Stimulated activated CD8-positive, alpha-beta memory T cell treated with anti-CD3 and anti-CD28 coated beads, Interleukin-4, amount 100 ng/mL, for 24 hours (primary cell): ENCODE data around the gene NR2F1-AS1.
A peak's percentile ranks its signal among the peaks of the same experiment; 100 is the strongest.

Experiments used
- DNase-seq: peaks from one replicate; pipeline ENCODE4 v3.0.0-alpha.2; 2020; ENCODE audit warnings: low read depth

Gene NR2F1-AS1

DNA sequence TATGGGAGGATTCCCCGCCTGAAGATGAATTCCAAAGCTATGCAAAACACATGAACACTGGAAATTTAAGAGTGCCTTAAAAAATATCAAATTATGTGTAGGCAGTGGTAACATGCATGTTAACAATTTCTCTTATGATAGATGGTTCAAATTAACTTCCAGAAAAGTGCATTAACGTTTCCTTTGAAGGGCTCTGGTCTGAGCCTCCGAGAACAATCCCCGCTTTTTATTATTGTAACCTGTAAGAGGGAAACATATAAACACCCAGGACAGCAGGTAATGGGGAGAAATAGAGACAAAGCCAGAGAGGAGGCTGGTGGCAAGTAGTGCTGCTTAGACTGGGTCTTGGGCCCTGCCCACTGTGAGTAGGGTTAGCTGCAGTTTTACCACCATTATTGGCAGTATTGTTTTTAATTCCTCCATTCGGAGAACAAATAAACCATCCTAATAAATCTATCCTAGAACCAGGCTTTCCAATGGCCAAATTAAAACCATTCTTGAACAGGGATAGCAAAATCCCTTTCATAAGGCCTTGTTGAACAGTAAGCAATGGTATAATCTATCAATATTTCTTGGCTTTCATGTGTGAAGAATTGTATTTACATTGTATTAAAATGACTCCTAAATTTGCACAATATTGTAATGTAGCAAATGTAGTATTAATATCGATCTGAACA, 8.3 kb upstream of the NR2F1-AS1 start:
- DNase-seq = no peak

DNA sequence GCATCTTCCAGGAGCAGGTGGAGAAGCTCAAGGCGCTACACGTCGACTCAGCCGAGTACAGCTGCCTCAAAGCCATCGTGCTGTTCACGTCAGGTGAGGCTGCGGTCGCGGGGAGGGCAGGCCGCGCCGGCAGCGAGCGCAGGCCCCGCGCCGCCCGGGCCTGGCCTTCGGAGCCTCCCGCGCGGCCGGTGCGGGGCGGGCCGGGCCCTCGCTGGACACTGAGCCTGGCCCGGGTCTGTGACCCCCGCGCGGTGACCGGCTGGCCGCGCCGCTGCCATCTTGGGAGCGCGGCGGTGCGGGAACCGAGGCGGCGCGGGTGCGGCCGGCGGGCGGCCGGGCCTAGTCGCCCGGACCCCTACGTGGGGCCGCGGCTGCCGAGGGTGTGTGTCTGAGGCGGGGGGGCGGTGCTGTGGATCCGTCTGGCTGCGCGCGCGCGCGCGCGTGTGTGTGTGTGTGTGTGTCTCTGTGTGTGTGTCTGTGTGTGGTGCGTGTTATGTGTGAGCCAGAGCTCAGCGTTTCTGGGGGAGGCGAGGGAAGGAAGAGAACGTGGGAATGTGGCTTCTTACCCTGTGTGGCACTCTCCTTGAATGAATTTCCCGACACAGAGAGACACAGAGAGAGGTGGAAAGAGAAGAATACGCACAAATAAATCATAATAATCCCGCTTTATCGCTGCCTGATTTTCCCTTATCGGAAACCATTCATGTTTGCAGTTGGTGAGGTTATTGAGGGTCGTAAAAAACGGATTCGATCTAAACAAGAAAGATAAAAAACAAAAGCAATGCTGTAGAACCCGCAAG, 7.5 kb upstream of the NR2F1-AS1 start:
- DNase-seq = no peak

DNA sequence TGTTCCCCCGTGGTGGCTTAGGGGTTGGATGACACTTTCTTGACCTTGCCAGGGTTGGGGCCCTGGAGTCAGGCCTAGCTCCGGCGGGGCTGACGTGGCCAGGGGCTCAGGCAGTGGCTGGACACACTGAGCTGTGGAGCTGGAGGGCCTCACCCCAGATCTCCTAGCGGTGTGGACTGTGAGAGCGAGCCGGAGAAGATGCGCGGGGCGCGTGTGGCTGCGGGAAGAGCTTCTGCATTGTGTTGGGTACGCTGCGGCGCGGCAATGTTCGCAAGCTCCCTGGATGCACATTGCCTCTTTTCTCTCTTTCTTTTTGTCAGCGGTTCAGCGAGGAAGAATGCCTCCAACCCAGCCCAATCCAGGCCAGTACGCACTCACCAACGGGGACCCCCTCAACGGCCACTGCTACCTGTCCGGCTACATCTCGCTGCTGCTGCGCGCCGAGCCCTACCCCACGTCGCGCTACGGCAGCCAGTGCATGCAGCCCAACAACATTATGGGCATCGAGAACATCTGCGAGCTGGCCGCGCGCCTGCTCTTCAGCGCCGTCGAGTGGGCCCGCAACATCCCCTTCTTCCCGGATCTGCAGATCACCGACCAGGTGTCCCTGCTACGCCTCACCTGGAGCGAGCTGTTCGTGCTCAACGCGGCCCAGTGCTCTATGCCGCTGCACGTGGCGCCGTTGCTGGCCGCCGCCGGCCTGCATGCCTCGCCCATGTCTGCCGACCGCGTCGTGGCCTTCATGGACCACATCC, 6.8 kb upstream of the NR2F1-AS1 start:
- DNase-seq = no peak

DNA sequence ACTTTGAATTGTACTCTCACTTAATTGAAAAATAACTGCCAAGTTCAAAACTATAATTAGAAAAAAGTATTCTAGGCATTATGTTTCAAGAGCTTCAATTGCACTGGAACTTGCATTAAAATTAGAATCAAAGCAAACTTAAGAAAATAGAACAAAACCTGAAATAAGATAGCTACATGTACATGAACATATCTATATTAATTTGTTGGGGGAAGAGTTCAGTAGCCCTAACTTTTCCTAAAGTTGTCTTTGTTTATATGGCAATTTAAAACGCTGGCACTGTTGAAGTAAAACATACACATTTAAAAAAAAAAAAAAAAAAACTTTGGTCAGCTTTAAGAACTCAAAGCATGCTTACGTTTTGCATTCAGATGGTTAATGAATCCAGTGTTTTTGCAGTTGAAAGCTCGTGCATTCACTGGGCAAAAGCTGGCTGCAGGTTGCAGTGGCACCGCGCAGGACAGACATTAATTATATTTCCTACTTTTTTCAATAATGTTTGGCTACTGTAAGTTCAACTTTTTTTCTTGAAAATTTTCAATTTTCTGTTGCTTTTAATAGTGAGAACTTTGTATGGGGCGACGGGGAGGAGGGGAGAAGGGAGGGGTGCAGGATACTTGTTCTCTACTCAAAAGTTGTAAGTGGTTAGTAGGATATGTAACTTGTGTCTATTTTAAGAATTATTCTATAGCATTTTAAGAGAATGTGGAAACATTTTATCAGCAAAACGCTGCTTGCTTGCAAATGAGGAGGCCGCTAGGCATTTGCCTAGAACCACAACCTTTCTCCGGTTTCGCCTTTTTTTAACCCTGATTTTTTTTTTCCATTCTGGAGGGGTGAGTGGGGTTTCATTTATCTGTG, 5.9 kb upstream of the NR2F1-AS1 start:
- DNase-seq = no peak

DNA sequence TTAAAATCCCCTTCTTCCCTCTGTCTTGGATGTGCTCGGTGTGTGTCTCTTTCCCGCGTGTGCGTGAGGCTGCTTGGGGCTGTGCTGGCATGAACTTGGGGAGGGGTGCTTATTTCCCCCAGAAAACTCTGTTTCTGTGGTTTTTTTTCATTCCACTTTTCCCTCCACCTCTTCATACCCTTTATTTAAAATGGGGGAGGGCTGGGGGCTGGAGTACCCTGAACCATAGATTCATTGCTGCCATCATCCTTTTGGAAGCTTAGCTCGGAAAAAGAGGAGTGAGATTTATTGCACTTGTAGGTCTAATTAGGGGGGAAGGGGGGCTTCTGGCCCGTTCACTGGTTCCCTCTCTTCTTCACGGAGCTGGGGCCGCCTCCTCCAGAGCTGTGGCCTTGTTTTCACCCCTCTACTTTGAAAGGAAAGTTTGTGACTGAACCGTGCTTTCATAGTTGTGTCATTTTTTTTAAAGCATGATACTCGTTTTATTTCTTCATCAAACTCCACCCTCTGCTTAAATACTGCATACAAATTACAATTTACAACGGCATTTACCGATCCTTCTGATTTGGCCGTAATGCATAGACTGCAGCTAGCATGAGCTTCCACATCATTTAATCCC, 4.9 kb upstream of the NR2F1-AS1 start:
- no peak for DNase-seq

DNA sequence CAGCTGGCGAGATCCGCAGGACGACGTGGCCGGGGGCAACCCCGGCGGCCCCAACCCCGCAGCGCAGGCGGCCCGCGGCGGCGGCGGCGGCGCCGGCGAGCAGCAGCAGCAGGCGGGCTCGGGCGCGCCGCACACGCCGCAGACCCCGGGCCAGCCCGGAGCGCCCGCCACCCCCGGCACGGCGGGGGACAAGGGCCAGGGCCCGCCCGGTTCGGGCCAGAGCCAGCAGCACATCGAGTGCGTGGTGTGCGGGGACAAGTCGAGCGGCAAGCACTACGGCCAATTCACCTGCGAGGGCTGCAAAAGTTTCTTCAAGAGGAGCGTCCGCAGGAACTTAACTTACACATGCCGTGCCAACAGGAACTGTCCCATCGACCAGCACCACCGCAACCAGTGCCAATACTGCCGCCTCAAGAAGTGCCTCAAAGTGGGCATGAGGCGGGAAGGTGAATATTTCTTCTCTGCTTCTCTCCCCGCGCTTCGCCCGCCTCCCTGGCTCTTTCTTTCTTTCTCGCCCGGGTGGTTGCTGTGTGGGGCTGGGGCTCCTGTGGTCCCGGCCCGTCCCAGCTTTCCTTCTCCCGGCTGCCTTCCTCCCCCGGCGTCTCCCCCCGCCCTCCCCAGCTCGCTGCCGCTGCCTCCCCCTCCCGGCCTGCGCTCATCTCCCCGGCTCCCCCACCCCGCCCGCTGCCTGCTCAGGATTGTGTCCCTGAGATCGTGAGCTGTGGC, 4.2 kb upstream of the NR2F1-AS1 start:
- no peak for DNase-seq

DNA sequence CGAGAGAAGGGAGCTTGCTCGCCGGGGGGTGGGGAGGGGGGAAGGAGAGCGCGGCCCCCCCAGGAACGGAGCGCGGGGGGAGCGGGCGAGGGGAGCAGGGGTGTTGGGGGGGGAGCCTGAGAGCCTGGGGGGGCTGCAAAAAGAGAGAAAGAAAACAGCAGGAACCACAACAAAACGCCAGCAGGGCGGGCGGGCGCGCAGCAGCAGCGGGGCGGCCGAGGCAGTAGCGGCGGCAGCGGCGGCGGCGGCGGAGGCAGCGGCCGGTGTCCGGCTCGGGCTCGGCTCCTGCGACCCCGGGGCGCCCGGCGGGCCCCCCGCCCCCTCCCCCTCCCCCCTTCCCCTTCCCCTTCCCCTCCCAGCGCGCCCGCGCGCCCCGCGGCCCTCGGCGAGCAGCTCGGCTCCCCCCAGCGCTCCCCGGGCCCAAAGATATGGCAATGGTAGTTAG, 3.6 kb upstream of the NR2F1-AS1 start:
- DNase-seq = no peak

DNA sequence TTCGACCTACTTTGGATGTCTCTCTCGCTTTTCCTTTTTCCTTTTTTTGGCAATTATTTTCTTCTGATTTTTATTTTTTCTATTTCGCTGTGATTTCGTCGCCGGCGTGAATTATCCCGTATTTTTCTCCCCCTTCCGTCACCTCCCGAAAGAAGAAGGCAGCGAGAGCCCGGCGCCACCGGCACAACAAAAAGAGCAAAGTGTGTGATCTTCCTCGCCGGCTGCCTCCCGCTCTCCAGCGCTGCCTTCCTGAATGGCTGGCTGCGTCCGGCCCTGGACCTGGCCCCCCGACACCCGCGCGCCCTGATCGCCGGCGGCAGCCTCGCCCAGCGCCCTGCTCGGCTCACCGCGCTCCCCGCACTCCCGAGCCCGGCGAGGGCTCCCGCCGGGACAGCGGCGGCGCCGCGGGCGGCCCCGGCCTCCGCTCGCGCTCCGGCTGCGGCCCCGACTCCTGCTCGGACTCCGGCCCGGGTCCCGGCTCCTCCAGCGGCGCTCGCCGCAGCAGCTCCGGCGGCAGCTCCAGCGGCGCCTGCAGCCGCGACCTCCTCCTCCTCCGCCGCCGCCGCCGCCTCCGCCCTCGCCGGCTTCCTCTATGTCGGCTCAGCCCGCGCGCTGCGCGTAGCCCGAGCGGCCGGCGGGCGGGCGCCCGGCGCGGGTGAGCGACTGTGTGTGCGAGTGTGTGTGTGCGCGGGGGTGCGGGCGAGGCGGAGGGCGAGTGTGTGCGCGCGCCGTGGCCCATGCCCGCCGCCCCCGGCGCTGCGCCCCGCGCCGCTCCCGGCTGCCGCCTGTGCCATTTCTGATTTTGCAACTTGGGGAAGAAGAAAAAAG, 3.0 kb upstream of the NR2F1-AS1 start:
- DNase-seq = peak; percentile 24

DNA sequence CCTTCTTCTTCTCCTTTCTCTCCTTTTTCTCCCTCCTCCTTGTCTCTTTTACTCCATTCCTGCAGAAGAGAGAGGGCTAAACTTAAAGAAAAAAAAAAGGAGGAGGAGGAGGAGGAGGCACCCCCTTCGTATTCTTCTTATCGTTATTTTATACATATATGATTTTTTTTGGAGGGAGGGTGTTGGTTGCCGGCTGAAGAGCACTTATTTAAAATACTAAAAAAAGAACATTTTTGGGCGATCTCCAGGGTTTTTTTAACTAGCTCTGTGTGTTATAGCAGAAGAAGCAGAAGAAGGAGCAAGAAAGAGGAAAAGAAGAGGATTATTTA, 2.4 kb upstream of the NR2F1-AS1 start:
- no peak for DNase-seq

DNA sequence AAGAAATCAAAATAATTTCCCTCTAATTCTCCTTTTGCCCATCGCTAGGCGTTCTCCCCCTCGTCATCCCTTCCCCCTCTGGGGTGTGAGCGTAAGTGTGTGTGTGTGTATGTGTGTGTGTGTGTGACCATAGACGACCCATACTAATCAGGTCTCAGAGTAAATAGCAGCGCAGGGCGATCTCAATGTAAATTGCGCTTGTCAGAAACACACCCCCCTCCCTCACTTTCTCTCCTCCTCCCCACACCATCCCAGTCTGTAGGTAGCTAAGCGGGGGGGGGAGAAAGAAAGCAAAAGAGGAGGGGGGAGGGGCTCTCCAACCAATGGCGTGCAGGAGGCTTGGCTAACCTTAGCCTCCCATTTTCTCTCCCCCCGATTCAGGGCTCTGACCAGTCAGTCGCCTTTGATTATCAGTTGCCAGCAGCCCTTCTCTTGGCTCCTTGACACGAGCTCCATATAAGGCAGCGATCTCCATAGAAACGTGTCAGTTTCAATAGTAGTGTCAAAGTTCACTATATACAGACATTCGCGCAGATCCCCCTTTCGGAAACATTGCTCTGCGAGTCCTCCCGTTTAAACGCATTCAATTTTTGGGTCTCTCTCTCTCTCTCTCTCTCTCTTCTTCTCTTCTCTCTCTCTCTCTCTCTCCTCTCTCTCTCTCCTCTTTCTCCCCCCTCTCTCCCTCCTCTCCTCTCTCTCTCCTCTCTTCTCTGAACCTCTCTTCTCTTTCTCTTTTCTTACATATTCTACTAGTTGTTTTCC, 1.8 kb upstream of the NR2F1-AS1 start, which contains the start of gene NR2F1:
Gene NR2F1, plus strand, starts transcription at position 546 of the 762 bp plus-strand sequence. CDS start 1,802 bp downstream, outside the sequence.
- DNase-seq = no peak

DNA sequence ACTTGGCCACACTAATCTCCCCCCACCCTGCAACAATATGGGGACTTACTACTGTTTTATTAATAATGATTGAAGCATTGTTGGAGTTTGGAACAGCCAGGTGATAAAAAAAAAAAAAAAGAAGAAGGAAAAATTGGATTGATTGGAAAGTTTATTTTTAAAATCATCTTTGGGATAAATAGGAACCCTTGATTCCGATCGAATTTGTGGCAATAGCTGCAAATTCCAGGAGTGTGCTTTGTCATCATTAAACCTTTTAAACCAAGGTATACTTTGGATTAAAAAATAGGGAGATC, 1.1 kb upstream of the NR2F1-AS1 start:
- DNase-seq = no peak

DNA sequence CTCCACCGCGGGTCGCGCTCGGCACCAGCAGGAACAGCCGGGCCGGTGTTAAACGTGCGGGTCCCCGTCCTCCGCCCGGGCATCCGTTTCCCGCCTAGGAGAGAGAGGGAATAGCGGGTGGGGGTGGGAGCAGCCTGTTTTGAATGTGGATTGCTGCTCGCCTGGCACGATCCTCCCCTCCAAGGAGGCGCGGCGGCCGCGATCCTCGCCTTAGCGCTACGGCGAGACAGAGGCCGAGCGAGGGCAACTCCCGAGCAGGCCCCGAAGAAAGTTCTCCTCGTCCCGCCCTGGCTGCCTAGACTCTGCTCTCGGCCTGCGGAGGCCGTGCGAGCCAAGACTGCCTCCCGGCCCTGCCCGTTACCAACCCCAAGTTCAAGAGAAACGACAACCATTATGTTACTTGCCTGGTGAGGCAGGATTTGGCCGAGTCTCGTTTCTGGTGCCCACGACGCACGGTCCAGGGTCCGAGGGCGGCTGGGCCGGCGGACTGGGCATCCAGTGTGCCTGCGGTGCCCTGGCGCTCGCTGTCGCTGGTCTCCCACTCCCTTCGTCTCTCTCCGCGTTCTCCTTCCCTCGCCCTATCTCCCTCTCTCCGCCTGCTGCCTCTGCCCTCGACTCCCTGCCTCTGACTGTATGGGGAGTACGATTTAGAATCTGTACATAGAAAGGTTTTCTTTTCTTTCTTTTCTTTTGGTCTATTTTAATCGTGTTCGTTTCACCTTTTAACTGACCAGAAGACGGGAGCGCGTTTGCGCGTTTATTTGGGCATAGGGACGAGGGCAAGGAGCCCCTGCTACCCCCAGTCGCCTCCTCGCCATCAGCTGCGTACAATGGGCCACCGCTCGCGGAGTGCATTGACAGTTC, 724 bp downstream of the NR2F1-AS1 start:
- DNase-seq = no peak

DNA sequence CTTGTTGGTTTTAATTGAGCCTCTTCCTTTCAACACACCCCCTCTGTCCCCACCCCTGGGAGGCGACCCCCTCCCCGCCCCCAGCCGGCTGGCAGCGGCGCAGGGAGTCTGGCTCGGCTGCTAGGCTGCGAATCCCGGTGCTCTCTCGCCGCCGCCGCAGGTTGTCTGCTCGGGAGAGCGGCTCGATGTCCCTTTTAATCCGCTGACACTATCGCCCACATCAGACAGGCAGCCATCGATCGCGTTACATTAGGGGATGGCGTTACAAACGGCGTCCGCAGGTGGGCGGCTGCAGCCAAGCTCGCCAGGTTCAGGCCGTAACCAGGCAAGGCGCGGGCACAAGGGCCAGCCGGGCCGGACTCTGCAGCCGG, 1.3 kb downstream of the NR2F1-AS1 start:
- DNase-seq = no peak

DNA sequence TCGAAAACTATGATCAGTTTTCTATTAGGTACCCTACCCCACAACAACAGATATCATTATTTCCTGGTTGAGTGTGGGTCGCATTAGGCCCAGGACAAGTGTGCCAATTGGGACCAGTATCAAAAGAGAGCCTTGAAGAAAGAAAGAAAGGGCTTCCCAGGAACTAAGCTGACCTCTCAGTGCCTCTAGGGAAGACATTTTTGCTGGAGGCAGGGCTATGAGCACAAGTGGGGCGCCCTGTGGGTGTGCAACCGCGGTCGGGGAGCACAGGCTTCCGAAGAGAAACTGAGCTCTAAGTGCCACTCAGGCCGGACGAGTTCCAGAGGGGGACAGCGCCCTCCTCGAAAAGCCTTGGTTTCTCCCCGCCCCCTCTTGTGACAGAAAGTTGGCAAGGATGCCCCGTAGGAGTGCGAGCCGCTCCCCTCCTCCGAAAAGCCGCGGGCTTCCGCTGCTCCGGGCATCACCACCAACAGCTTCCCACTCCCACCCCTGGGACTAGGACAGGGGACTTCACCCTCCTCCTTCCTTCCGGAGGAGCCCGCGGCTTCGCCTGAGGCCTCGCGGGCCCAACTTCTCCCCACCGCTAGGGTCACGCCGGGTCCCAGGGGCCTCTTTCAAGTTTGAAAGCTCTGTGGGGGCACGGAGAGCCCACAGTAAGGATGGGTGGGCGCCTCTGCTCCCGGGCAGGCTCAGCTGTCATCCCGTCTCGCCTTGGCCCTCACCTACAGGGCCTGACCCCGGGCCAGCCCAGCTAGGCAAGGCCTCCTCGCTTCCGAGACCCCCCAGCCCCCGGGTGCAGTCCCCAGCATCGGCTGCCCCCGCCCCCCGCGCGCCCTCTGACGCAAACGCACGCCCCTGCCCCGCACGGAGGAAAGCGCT, 2.0 kb downstream of the NR2F1-AS1 start:
- DNase-seq = no peak

DNA sequence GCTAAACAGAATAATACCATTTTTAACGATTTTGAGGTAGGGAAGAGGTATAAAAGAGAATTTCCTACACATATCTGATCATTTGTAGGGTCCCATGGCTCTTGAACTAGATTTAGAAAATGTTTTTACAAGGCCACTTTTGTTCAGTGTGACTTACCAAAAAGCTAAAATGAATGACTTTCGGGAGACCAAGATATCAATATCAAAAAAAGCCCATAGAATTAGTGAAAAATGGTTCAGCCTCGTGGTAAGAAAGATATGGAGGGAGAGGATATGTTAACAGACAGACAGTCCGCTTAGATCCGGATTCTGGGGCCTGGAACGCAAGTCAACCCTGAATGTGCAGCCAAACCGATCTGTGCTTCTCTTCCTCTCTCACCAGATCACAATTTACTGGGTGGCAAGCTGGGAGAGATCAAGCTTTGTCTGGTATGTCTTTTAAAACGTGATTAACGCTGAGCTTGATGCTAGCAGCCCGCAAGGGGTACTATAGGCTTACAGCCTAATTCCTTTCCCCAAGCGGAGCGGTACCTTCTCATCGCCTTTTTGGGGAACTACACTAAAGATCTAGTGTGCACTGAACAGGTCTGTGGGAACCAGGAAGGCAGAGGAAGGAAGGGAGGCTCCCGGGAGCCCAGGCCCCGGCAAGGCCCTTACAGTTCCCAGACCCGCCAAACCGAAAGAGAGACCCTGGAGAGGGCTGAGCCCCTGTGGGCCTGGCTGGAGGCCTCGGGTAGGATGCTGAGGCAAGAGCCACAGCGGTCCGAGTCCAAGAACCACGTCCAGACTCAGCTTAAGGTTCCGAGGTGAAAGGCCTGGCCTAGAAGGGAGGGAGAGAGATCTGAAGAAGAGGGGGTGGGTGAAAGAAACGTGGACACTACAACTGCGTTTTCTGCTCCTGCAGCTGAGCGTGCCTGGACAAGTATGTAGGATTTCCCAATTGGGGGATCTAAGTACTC, 2.9 kb downstream of the NR2F1-AS1 start:
- no peak for DNase-seq
